Measurements from ENCODE around the gene GALNT2. TPM values are rescaled to one million over a fixed set of nuclear protein-coding genes. Genes with fewer than 3 reads are reported as not detected.
A peak's percentile ranks its signal among the peaks of the same experiment; 100 is the strongest.

Gene GALNT2
- total RNA-seq, 4 donors from 2014 or later, result 47.9 to 78.6 (median 60.0) TPM

- peaks cover 0 to 5% (median 0%) of the 10 kb centered on the region in 3 donors for H3K36me3 ChIP-seq
- WGBS, 2 donors, result 57 to 66% methylated on average over 2 of the region's 2 CpGs
- H3K4me1 ChIP-seq, result peaks cover 2 to 49% (median 37%) of the 10 kb centered on the region in 4 donors
- H3K27ac ChIP-seq, result peak overlapping the region in 1 of 4 donors; percentile 25
- H3K27me3 ChIP-seq, result no peaks in the 10 kb centered on the region
- DNase-seq (ENCODE audit: low spot score in 2 of 2), result no peak
- no peaks in the 10 kb centered on the region for H3K9me3 ChIP-seq
- TF ChIP-seq POLR2A (IDR thresholded peaks at IDR 0.05) (no peak), EP300 (IDR thresholded peaks at IDR 0.05) (no peak)
- no peak overlapping the region for H3K4me3 ChIP-seq
Measured at GRCh38 chr1:230101556-230101955, 34.5 kb downstream of the GALNT2 start.

- no peak for TF ChIP-seq POLR2A (IDR thresholded peaks at IDR 0.05)
- no peak for TF ChIP-seq CTCF (IDR thresholded peaks at IDR 0.05)
- no peak for TF ChIP-seq EP300 (IDR thresholded peaks at IDR 0.05)
- no peaks in the 10 kb centered on the region for H3K9me3 ChIP-seq
- 77 to 88% methylated on average over 5 of the region's 5 CpGs for WGBS, 2 donors
- H3K27ac ChIP-seq, result peak overlapping the region in 1 of 4 donors; percentile 25
- no peak overlapping the region for H3K4me3 ChIP-seq
- H3K36me3 ChIP-seq, result peaks cover 0 to 3% (median 0%) of the 10 kb centered on the region in 3 donors
- H3K27me3 ChIP-seq, result no peaks in the 10 kb centered on the region
- DNase-seq (ENCODE audit: low spot score in 2 of 2), result no peak
- peaks cover 2 to 54% (median 41%) of the 10 kb centered on the region in 4 donors for H3K4me1 ChIP-seq
Measured at GRCh38 chr1:230102046-230102445, 35.0 kb downstream of the GALNT2 start.

- TF ChIP-seq POLR2A (IDR thresholded peaks at IDR 0.05) (no peak), CTCF (IDR thresholded peaks at IDR 0.05) (no peak), EP300 (IDR thresholded peaks at IDR 0.05) (no peak)
- Histone ChIP-seq H3K36me3 (no peaks in the 10 kb centered on the region), H3K4me3 (no peak overlapping the region), H3K27me3 (no peaks in the 10 kb centered on the region), H3K9me3 (no peaks in the 10 kb centered on the region), H3K4me1 (peaks cover 2 to 57% (median 41%) of the 10 kb centered on the region in 4 donors), H3K27ac (peak overlapping the region in 1 of 4 donors; percentile 9)
- 90 to 91% methylated on average over 4 of the region's 4 CpGs for WGBS, 2 donors
- no peak for DNase-seq (ENCODE audit: low spot score in 2 of 2)
Measured at GRCh38 chr1:230102472-230102871, 35.4 kb downstream of the GALNT2 start.

- WGBS, 2 donors, result 44 to 62% methylated on average over 5 of the region's 5 CpGs
- Histone ChIP-seq H3K4me1 (peaks cover 2 to 57% (median 41%) of the 10 kb centered on the region in 4 donors), H3K27me3 (no peaks in the 10 kb centered on the region), H3K27ac (peak overlapping the region in 3 of 4 donors; percentile 73 to 89 (median 88)), H3K9me3 (no peaks in the 10 kb centered on the region), H3K4me3 (no peak overlapping the region), H3K36me3 (no peaks in the 10 kb centered on the region)
- no peak for DNase-seq (ENCODE audit: low spot score in 2 of 2)
- TF ChIP-seq CTCF (IDR thresholded peaks at IDR 0.05), result no peak
- no peak for TF ChIP-seq POLR2A (IDR thresholded peaks at IDR 0.05)
- TF ChIP-seq EP300 (IDR thresholded peaks at IDR 0.05), result no peak
Measured at GRCh38 chr1:230103306-230104173, 36.5 kb downstream of the GALNT2 start.

GRCh38 chr1:230104395-230105244, 37.6 kb downstream of the GALNT2 start:
- WGBS, 2 donors, result 14 to 16% methylated on average over 19 of the region's 19 CpGs
- TF ChIP-seq EP300 (IDR thresholded peaks at IDR 0.05) (peak; percentile 56 to 99), CTCF (IDR thresholded peaks at IDR 0.05) (peak in 3 of 5 experiments; percentile 6 to 21 (median 10)), POLR2A (IDR thresholded peaks at IDR 0.05) (peak in 1 of 2 donors; percentile 30)

More at GRCh38 chr1:230104395-230105244, 37.6 kb downstream of the GALNT2 start:
- H3K9me3 ChIP-seq, result no peaks in the 10 kb centered on the region
- H3K4me3 ChIP-seq, result peak overlapping the region in 1 of 4 donors; percentile 13
- peak; percentile 95 to 96 for DNase-seq (ENCODE audit: low spot score in 2 of 2)
- peaks cover 2 to 64% (median 47%) of the 10 kb centered on the region in 4 donors for H3K4me1 ChIP-seq
- no peaks in the 10 kb centered on the region for H3K27me3 ChIP-seq
- H3K27ac ChIP-seq, result peak overlapping the region in 3 of 4 donors; percentile 73 to 89 (median 88)
- no peaks in the 10 kb centered on the region for H3K36me3 ChIP-seq

Data from tibial nerve (tissue), 4 donors.